ENCODE data around the gene TRMU.

The TRMU gene

GRCh38 chr22:46357711-46358520, 22.4 kb downstream of the TRMU start:
- no peak for DNase-seq

- no peak for DNase-seq
Observed at GRCh38 chr22:46358766-46359165, 23.3 kb downstream of the TRMU start.

GRCh38 chr22:46359362-46359761, 23.8 kb downstream of the TRMU start:
- DNase-seq: no peak

DNA sequence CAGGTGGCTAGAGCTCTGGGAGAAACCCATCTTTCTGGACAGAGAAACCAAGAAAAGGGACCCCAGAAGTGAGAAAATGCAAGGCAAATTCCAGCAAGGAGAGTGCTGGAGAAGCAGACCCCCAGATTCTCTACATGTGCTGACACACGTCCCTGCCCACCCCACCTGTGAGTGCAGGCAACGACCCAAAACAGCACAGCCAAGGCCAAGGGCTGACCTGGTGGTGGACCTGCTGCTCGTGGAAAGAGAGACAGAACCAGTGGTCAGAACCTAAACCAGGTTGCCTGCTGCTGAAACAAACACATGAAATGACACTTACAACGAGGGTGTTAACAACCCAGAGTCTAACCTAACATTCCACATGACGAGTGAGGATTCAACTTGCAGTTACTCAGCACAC, 24.6 kb downstream of the TRMU start:
- no peak for DNase-seq

- DNase-seq: no peak
Observed at GRCh38 chr22:46360891-46361290, 25.4 kb downstream of the TRMU start.

GRCh38 chr22:46361826-46362202, 26.3 kb downstream of the TRMU start:
- no peak for DNase-seq

DNA sequence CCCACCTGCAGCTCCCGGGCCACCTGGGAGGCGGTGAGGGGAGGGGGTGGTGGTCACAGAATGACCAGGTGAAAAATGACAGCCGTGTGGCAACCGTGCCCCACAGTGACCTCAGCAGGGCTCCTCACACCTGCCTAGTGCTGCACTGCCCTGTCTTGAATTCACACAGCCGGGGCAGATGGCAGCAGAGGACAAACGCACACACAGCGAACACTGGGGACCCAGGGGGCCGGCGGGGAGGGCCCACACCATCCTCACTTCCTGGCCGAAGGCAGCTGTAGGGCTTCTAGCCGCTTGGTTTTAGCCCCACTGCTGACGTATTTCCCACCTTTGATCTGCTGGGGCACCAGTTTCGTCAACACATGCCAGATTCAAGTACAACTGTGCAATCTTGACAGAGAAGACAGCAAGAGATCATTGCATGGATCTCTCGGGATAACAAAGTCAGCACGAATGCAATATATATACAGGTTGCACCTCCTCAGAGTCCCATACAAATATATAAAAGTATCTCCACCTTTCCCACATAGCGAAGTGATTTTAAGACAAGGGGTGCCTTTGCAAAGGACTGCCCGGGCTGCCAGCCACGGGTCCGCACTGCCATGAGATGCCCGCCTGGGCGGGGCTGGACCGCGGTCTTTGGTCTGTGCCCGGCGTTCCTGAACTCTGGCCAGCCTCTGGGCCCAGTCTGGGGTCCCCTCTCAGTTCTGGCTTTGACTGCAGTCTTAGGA, 26.9 kb downstream of the TRMU start:
- DNase-seq: no peak

DNA sequence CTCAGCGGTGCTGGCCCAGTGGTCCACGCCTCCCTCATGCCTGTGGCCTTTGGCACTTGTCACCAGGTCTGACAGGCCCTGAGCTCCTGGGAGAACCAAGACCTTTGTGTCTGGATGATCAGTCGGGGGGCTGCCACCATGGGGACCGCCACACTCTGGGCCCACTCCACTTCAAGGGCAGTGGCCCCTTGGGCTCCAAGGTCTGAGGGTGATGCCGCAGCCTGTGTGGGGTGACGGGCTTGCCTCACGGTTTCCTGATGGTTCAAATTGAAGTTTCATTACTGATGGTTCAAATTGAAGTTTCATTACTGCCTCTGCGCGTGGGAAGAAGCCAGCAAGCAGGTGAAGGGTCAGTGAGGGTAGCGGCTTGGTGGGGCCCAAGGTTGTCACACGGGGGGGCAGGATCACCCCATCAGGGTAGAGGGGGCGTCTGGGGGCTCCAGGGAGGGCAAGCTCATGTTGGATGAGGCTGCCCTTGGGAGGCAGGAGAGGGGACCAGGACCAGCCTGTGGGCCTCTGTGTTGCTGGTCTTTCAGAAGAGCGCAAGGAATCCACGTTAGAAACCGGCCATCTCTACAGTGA, 27.5 kb downstream of the TRMU start:
- no peak for DNase-seq

DNA sequence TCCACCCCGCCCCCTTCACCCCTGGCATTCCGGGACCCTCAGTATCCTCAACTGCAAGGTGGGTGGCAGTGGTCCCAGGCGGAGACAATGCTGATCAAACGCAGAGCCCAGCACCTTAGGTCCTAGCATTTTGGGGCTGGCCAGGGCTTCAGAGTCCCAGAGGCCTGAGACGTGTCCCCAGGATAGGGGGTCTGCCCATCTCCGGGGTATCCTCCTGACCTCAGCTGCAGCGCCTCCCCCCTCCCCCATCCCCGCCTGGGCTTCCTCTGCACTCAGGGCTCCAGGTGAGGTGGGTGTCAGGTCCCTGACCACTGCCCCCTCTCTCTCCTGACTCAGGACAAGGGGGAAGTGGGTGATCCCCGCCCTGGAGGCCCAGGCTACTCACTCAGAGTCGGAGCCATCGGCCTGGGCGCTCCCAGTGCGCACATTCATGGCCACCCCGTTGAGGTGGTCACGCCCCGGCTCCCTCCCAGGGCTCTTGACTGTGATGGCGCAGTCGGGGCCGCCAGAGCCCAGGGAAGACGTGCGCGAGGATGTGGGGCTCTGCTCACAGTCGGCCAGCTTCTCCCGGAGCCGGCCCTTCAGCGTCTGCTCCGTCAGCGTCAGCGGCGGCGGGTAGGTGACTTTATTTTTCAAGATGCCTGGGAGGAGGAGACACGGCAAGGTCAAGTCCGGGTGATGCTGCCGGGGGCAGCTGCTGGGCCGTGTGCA, 28.3 kb downstream of the TRMU start:
- no peak for DNase-seq

DNA sequence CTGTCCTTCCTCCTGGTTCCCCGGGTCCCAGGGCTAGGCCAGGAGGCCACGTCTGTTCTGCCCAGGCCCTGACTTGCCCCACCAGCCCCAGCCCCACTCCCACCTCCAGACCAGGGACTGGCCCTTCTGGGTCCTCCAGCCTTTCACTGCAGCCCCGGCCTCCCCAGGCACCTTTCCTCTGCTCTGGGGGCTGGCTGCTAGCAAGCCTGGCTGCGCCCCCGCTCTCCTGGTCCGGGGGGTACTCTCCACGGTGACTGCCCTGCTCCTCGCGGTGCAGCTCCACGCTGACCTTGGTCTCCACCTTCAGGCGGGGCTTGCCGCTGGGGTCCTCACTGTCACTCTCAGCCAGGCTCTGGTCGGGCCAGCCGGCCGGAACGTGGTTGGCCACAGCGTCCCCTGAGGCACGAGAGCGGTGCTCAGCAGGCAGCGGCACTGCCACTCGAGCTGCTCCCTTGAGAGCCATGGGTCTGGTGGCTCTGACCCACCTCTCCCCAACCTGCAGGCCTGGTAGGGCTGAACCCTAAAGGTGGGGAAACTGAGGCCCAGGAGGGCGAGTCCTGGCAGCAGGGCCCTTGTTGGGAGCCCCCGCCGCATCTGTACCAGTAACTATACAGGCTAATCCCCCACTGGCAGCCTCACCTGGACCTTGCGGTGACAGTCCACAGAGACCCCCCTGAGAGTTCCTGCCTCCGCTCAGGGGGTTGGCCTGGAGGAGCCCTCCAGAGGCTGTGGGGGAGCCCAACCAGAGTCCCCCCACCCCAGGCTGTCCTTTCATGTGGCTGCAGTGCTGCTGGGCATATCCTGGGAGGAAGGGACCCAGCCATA, 29.0 kb downstream of the TRMU start:
- DNase-seq: no peak

DNA sequence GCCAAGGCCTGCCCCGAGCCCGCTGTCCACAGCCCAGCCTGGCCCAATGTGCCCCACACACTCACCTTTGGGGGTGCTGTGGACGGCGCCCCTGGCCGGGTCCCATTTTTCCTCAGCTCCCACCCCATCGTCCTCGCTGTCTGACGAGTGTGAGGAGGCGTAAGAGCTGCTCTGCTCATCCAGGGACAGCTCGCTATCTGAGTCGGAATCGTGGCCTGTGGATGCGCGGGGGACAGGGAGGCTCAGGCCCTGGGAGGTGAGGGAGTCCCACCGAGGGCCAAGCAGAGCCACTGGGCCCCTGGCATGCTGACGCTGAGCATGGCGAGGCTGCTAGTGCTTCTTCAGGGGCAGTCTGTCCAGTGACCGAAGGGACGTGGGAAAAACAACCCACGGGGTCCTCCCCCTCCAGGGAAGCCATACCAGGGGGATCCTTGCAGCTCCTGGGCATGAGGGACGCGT, 29.7 kb downstream of the TRMU start:
- DNase-seq: no peak

DNA sequence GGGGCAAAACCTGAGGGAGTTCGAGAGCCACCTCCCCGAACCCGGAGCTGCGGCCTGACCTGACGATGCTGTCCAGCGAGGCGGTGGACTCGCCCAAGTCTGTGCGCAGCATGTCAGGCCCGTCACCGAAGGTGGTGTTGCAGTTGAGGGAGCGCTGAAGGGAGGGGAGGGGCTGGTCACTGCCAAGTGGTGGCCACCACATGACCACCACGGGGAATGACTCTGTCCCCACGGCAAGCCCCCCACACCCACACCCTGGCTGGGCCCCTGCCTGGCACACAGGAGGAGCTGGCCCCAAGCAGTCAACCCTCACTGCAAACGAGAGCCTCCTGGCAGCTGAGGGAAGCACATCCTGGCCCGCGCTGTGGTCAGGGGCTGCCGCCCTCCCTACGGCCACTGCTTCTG, 30.8 kb downstream of the TRMU start:
- no peak for DNase-seq

DNA sequence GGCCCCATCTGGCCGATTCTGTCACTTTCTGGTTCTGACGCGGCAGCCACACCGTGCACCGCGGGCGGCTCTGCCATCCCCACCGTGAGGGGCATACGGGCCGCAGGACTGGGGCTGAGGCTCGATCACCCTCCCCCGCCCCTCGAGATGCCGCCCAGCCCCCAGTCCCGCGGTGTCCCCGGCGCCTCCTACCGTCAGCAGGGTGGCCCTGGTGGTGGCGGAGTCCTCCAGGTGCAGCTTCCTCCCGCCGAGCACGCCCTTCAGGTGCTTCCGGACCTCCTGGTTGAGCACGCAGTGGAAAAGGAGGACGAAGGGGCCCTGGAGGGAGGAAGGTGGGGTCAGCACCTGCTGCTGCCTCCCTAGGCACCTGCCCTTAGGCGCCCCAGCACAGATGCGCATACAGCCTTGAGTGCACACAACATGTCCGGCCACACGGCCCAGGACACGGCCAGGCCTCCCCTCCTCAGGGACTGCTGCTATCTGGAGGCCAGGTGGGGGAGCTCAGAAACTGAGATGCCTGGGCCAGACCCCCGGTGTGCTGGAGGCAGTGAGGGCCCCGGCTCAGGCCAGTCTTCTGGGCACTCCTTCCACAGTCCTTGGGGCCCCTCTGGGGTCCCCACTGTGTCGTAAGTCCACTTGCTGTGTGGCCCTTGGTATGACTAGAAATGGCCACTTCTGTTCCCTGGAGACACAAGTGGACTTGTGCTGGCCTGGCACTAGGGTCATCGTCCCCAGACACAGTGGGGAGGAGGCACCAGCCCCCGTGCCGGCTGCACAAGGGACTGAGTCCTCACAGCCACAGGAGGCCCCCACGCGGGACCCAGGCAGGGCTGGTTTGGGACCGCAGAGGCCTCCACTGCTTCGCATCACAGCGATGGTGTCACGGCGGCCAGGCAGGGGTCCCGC, 31.5 kb downstream of the TRMU start:
- DNase-seq: no peak

DNA sequence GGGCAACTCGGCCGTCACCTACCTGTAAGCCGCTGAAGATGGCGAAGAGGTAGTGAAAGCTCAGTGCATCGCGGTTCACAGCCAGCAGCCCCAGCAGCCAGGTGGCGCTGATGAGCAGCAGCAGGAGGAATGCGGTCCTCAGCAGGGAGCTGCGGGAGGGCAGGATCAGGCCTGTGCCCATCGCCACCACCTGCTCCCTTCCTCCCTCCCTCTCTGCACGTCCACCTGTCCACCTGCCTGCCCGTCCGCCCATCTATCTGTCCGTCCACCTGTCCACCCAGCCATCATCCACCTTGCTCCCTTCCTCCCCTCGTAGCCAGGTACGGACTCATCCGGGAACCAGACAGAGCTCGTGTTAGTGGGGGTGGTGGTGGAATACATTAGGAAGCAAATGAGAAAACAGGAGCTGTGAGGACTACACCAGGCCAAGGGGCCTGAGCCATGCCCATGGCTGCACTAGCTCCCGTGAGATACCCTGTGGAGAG, 32.2 kb downstream of the TRMU start:
- DNase-seq: peak; percentile 70

DNA sequence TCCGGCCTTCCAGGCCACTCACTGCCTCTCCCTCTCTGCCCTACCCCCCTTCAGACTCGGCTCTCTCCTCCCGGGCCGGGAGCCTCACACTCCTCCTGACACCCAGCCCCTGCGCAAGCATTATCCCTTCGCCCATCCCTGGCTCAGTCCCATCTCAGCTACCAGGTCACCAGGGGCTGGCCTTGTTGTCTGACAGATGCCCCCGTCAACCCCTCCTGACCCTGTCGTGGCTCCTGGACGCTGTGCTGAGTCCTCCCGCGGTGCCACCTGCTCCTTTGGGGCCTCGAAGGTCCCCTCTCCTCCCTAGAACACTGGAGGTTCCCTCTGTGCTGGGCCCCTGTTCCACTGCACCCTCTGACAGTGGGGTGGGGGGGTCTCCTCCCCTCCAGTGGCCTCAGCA, 32.9 kb downstream of the TRMU start:
- no peak for DNase-seq

GRCh38 chr22:46368871-46369715, 33.6 kb downstream of the TRMU start:
- DNase-seq: no peak

- DNase-seq: no peak
Observed at GRCh38 chr22:46369716-46370583, 34.4 kb downstream of the TRMU start.

DNA sequence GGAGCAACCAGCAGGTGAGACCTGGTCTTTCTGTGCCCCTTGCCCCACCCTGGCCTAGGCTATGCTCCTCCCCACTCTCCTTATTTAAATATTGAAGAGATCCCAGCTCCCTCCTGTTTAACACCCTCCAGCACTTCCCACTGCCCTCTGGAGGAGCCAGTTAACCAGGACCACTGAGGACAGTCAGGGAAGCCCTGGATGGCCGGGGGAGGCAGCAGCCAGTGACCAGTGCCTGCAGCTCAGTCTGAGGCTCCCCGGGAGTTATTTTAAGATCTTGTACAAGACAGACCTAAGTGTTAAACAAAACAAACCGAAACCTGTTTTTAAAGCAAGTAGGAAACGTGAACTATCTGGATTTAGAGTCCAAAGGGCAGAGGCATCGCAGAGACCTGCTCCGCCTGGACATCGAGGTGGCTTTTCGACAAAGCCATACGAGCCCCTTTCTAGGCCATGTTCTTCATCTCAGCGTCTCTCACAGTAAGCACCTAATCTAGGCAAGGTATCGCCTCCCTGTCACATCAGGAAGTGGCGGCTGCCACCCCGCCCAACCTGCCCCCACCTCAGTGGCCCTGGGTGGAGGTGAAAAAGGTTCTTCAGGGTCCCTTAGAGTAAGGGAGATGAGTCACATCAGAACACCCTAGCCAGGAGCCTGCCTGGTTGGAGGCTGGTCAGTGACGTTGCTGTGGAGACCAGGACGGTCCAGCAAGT, 35.2 kb downstream of the TRMU start:
- no peak for DNase-seq
